Endothelial cell of umbilical vein (primary cell): Measurements from ENCODE around the gene LILRB3. TPM values are rescaled to one million over a fixed set of nuclear protein-coding genes. Genes with fewer than 3 reads are reported as not detected.

Source experiments
- BruUV-seq: library from RNA; stranded (reverse); fragments of 400-500 nt; replicated peaks from 2 replicates; lab custom pipeline; 2021; lab: Mats Ljungman, UMichigan
- CTCF ChIA-PET: fragments of 300-600, 350-600 bp; sonication (Branson Sonifier 250); formaldehyde crosslinking; loops from one replicate; lab custom pipeline; 2021; ENCODE audit warnings: antibody characterized with exemption, inconsistent platforms; lab: Charles Lee
- POLR2A ChIA-PET: fragments of 300-600, 350-600 bp; sonication (Branson Sonifier 250); formaldehyde crosslinking; loops from one replicate; lab custom pipeline; 2021; ENCODE audit warnings: antibody characterized with exemption, inconsistent platforms; lab: Charles Lee
- DNase-seq: peaks from one replicate; pipeline ENCODE4 v3.0.0-alpha.2; 2011; ENCODE audit warnings: low read depth, low spot score
- FAIRE-seq: peaks from 2 replicates; lab custom pipeline; 2011; peaks lifted over from hg19 to GRCh38; lab: Jason Lieb, UNC
- H2AFZ ChIP-seq: 2 replicates; pipeline ENCODE4 v1.6.0; 2012; ENCODE audit warnings: low read depth, low read length, control low read depth, inconsistent platforms
- H3K27ac ChIP-seq: 2 replicates; pipeline ENCODE4 v1.5.1; 2011; ENCODE audit warnings: low read depth, mild to moderate bottlenecking, control low read depth, low read length, moderate library complexity; ENCODE audit not compliant: insufficient read depth
- H3K27me3 ChIP-seq, 2 experiments: 2 replicates each; pipeline versions ENCODE4 v1.6.0 to v1.6.1; 2011; ENCODE audit warnings: low read length in 2 of 2, mixed read lengths in 1 of 2; ENCODE audit not compliant: control insufficient read depth in 2 of 2, insufficient read depth in 2 of 2
- H3K36me3 ChIP-seq, 2 experiments: 2 replicates in 1 of 2; 3 replicates in 1 of 2; pipeline ENCODE4 v1.5.1; 2011; ENCODE audit warnings: low read length in 2 of 2, mild to moderate bottlenecking in 1 of 2, moderate library complexity in 1 of 2; ENCODE audit not compliant: control insufficient read depth in 2 of 2, insufficient read depth in 2 of 2; ENCODE audit errors: extremely low read depth in 1 of 2
- H3K4me1 ChIP-seq: 3 replicates; pipeline ENCODE4 v1.5.1; 2011; ENCODE audit warnings: mild to moderate bottlenecking, low read length; ENCODE audit not compliant: control insufficient read depth, insufficient read depth; ENCODE audit errors: extremely low read depth
- H3K4me2 ChIP-seq: 2 replicates; pipeline ENCODE4 v1.6.1; 2011; ENCODE audit warnings: low read length, control low read depth, mixed read lengths; ENCODE audit not compliant: insufficient read depth
- H3K4me3 ChIP-seq, 3 experiments: fragments of 200-600 bp in 1 of 3; sonication (generic), shearing (Covaris generic) in 1 of 3; replicated peaks in 1 of 3; 2 replicates each; pipeline ENCODE4 v1.5.1; 2011 to 2016; ENCODE audit warnings: control low read depth in 3 of 3, low read length in 3 of 3, mild to moderate bottlenecking in 2 of 3, inconsistent platforms in 1 of 3, low read depth in 1 of 3, moderate library complexity in 1 of 3; ENCODE audit not compliant: insufficient read depth in 1 of 3
- H3K79me2 ChIP-seq: 2 replicates; pipeline ENCODE4 v1.6.0; 2012; ENCODE audit warnings: low read length, inconsistent platforms; ENCODE audit not compliant: control insufficient read depth, insufficient read depth
- H3K9ac ChIP-seq: replicated peaks from 2 replicates; pipeline ENCODE3; 2011; ENCODE audit warnings: low read length, control low read depth; ENCODE audit not compliant: insufficient read depth; ENCODE audit errors: extremely low read depth
- H3K9me1 ChIP-seq: replicated peaks from 3 replicates; pipeline ENCODE4 v1.6.0; 2011; ENCODE audit warnings: mild to moderate bottlenecking, low read length; ENCODE audit not compliant: control insufficient read depth, insufficient read depth; ENCODE audit errors: extremely low read depth
- H3K9me3 ChIP-seq: replicated peaks from 2 replicates; pipeline ENCODE4 v1.5.1; 2012; ENCODE audit warnings: low read length, inconsistent platforms; ENCODE audit not compliant: control insufficient read depth, insufficient read depth
- H4K20me1 ChIP-seq: replicated peaks from 2 replicates; pipeline ENCODE3; 2011; ENCODE audit warnings: mild to moderate bottlenecking, low read length; ENCODE audit not compliant: control insufficient read depth, insufficient read depth; ENCODE audit errors: extremely low read depth
- EZH2 ChIP-seq: IDR thresholded peaks from 2 replicates; pipeline ENCODE4 v1.6.1; 2012; ENCODE audit warnings: borderline replicate concordance, low read depth, mild to moderate bottlenecking, moderate library complexity, low read length, inconsistent platforms; ENCODE audit not compliant: severe bottlenecking
- FOS ChIP-seq: IDR thresholded peaks from 2 replicates; pipeline ENCODE4 v1.6.1; 2011; ENCODE audit warnings: mild to moderate bottlenecking, low read length, moderate library complexity, borderline replicate concordance; ENCODE audit not compliant: insufficient read depth
- GATA2 ChIP-seq: IDR thresholded peaks from 2 replicates; pipeline ENCODE4 v1.7.0; 2011; ENCODE audit warnings: low read depth, mild to moderate bottlenecking, moderate library complexity, mixed read lengths, low read length; ENCODE audit not compliant: insufficient read length, insufficient read depth
- JUN ChIP-seq: IDR thresholded peaks from 2 replicates; pipeline ENCODE4 v1.6.1; 2011; ENCODE audit warnings: borderline replicate concordance, low read depth; ENCODE audit not compliant: insufficient read length, insufficient read depth
- MYC ChIP-seq: IDR thresholded peaks from one replicate; pipeline ENCODE4 v1.6.1; 2011; ENCODE audit warnings: mild to moderate bottlenecking, low read depth, low read length
- POLR2A ChIP-seq: IDR thresholded peaks from 2 replicates; pipeline ENCODE4 v1.6.1; 2012; ENCODE audit warnings: low read depth, mild to moderate bottlenecking, control low read depth, low read length
- POLR2AphosphoS5 ChIP-seq: IDR thresholded peaks from 2 replicates; pipeline ENCODE4 v1.6.1; 2012; ENCODE audit warnings: low read depth, mild to moderate bottlenecking, control low read depth, low read length, moderate library complexity; ENCODE audit not compliant: insufficient read depth
- dilution Hi-C: fragments of 300-500 bp; cut with MboI; formaldehyde crosslinking; loops from one replicate; pipeline ENCODE4 v1.15.0; 2019; ENCODE audit warnings: low sequenced_read_pairs; ENCODE audit not compliant: extremely low pct_ligation_motif_present
- intact Hi-C: fragments of 100-400 bp; cut with micrococcal nuclease; formaldehyde crosslinking; loops from one replicate; pipeline ENCODE4 v1.10.0; 2022
- polyA plus RNA-seq, 4 experiments: library from polyadenylated mRNA; depleted of rRNA in 3 of 4; stranded (reverse) in 3 of 4; unstranded in 1 of 4; fragments of >200 nt; gene quantifications; 2 replicates each; pipeline versions ENCODE4 v1.2.1 to v1.2.3, GENCODE V29; 2011 to 2012; ENCODE audit warnings: missing spikeins in 1 of 4
- total RNA-seq: library from RNA; stranded (reverse); gene quantifications from 2 replicates; pipeline ENCODE4 v1.2.3, GENCODE V29; 2021
- TF ChIP-seq, protein P1 (sequence below): IDR thresholded peaks from 2 replicates; pipeline ENCODE4 v1.6.1; 2011; ENCODE audit not compliant: insufficient read depth, insufficient read length
- TF ChIP-seq, protein P2 (sequence below), 2 donors: IDR thresholded peaks; 1 replicate in 1 of 2; 2 replicates in 1 of 2; pipeline ENCODE4 v1.5.1; 2011; ENCODE audit warnings: low read length in 2 of 2, mild to moderate bottlenecking in 2 of 2, moderate library complexity in 2 of 2, control low read depth in 1 of 2, inconsistent platforms in 1 of 2, low read depth in 1 of 2; ENCODE audit not compliant: insufficient read depth in 1 of 2; ENCODE audit errors: extremely low read depth in 1 of 2

Gene LILRB3
- total and polyA plus RNA-seq, 2 donors (not counting 3 experiments of a cell fraction or from before 2014, with no cell fraction given) = not detected

DNA sequence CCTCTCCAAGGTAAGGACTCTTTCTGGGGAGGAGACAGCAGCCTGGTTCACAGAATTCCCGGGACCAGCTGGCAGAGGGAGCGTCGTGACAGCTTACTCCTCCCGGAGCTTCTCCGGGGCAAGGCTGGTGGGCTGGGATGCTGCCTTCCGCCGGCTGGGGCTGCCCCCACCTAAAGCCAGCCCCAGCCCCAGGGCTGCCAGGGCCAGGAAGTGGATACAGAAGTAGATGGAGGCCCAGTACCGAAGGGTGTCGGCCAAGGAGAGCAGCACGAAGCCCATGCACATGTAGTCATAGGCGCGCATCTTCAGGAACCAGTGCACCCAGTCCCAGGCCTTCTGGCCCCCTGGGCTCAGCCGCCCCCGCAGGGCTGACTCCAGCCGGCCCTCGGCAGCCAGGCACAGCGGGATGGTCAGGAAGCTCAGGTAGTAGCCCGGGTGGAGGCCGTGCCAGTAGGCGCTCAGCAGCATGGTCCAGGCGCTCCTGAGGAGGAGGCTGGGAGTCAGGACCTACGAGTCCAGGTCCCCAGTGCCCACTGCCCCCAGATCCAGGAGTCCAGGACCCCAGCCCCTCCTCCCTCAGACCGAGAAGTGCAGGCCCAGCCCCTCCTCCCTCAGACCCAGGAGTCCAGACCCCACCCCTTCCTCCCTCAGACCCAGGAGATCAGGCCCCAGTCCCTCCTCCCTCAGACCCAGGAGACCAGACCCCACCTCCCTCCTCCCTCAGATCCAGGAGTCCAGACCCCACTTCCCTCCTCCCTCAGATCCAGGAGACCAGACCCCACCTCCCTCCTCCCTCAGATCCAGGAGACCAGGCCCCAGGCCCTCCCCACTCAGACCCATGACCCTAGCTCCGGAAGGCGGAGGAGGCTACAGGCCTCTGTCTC is 48.6 kb downstream of the LILRB3 start:
- no peaks in the 10 kb centered on the region for H3K4me1 ChIP-seq
- H4K20me1 ChIP-seq = no peaks in the 10 kb centered on the region
- POLR2A ChIA-PET = no interaction called here
- TF ChIP-seq POLR2AphosphoS5 (peak; percentile 43), GATA2 (no peak)
- BruUV-seq = no TSS peak
- DNase-seq (no peak), FAIRE-seq (no peak)
- dilution Hi-C loops = no loop called here
- H3K27ac ChIP-seq = no peak overlapping the region
- intact Hi-C loops = no loop called here
- H3K4me2 ChIP-seq = no peak overlapping the region
- H3K9me3 ChIP-seq = no peaks in the 10 kb centered on the region
- CTCF ChIA-PET = interaction anchor here (1.0 to 2.3 kb wide), 4 partner anchors 15 to 92 kb away, joined by 3 to 5 read pairs (median 4); partner anchors contain the start of gene MBOAT7
- no peak overlapping the region for H2AFZ ChIP-seq
- H3K79me2 ChIP-seq = no peaks in the 10 kb centered on the region
- H3K9ac ChIP-seq = no peak overlapping the region
- H3K9me1 ChIP-seq = no peaks in the 10 kb centered on the region
- no peaks in the 10 kb centered on the region for H3K27me3 ChIP-seq
- H3K36me3 ChIP-seq = peaks cover 7 to 18% of the 10 kb centered on the region in 2 experiments
- H3K4me3 ChIP-seq = no peak overlapping the region

DNA sequence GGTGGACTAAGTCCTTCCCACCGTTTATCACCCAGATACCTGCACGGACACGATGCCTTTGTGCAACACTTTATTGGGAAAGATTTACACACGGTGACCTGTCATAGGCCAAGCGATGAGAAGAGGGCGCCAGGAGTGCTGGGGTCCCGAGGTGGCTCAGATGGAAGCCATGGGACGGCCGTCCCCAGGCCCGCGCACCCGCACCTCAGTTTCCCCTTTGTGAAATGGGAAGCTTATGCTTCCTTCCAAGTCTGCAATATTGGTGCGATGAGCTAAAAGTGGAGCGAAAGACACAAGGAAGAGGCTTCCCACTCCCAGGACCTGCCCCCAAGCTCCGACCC is 49.5 kb downstream of the LILRB3 start:
- POLR2A ChIA-PET = no interaction called here

More for the DNA sequence above, 49.5 kb downstream of the LILRB3 start:
- CTCF ChIA-PET = interaction anchor here (1.1 to 2.3 kb wide), 3 partner anchors 16 to 93 kb away, joined by 3 to 5 read pairs (median 4); partner anchors contain the start of gene MBOAT7
- Histone ChIP-seq H3K9me3 (no peaks in the 10 kb centered on the region), H2AFZ (no peak overlapping the region), H3K27ac (no peak overlapping the region), H3K36me3 (peaks cover 3 to 9% of the 10 kb centered on the region in 2 experiments), H3K27me3 (no peaks in the 10 kb centered on the region), H4K20me1 (no peaks in the 10 kb centered on the region), H3K4me1 (no peaks in the 10 kb centered on the region), H3K4me2 (no peak overlapping the region), H3K4me3 (no peak overlapping the region), H3K9me1 (no peaks in the 10 kb centered on the region), H3K9ac (no peak overlapping the region), H3K79me2 (no peaks in the 10 kb centered on the region)
- intact Hi-C loops (no loop called here), dilution Hi-C loops (no loop called here)
- no peak for DNase-seq
- TF ChIP-seq, protein P1, sequence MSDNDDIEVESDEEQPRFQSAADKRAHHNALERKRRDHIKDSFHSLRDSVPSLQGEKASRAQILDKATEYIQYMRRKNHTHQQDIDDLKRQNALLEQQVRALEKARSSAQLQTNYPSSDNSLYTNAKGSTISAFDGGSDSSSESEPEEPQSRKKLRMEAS = no peak
- TF ChIP-seq MYC (no peak), POLR2A (no peak), JUN (no peak), EZH2 (no peak), FOS (no peak), GATA2 (no peak), POLR2AphosphoS5 (no peak)
- TF ChIP-seq, protein P2, sequence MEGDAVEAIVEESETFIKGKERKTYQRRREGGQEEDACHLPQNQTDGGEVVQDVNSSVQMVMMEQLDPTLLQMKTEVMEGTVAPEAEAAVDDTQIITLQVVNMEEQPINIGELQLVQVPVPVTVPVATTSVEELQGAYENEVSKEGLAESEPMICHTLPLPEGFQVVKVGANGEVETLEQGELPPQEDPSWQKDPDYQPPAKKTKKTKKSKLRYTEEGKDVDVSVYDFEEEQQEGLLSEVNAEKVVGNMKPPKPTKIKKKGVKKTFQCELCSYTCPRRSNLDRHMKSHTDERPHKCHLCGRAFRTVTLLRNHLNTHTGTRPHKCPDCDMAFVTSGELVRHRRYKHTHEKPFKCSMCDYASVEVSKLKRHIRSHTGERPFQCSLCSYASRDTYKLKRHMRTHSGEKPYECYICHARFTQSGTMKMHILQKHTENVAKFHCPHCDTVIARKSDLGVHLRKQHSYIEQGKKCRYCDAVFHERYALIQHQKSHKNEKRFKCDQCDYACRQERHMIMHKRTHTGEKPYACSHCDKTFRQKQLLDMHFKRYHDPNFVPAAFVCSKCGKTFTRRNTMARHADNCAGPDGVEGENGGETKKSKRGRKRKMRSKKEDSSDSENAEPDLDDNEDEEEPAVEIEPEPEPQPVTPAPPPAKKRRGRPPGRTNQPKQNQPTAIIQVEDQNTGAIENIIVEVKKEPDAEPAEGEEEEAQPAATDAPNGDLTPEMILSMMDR (IDR thresholded peaks at IDR 0.05; ENCODE audit: extremely low read depth in 1 of 2, insufficient read depth in 1 of 2, low read depth in 1 of 2, low read length in 2 of 2) = no peak
- no TSS peak for BruUV-seq
- no peak for FAIRE-seq
